NCI-H187 treated with DMSO at 0.1 percent for 48 hours (cell line): ENCODE measurements around the gene ALOX5.
"Not testable (repeated sequence)": the region's sequence is repeated elsewhere in the genome, so short reads cannot be mapped to it uniquely, and the experiment has no call there.

Experiments
- DNase-seq: peaks from one replicate; lab custom pipeline; 2025; lab: John Stamatoyannopoulos, UW

Gene ALOX5

GRCh38 chr10:45468079-45468478 lies 94.1 kb downstream of the ALOX5 start:
- no peak for DNase-seq

- DNase-seq: no peak
These were observed 96.3 kb downstream of the ALOX5 start for GRCh38 chr10:45470098-45471012.

DNA sequence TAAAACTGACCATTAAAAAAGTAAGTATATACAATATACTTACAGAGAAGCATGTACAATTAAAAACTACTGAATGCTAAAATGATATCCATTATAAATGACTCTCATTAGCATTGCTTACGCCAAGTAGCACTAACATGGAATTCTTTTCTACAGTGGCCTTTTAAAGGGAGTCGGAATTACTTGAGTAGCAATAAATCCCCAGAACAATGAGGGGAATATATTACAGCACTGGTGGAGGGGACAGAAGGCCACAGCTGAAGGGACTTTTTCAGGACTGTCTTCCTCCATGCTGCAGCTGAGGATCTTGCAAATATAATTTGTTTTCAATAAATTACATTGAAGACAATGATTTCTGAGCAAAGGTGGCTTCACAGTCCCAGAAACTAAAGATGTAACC lies 97.0 kb downstream of the ALOX5 start:
- DNase-seq: no peak

DNA sequence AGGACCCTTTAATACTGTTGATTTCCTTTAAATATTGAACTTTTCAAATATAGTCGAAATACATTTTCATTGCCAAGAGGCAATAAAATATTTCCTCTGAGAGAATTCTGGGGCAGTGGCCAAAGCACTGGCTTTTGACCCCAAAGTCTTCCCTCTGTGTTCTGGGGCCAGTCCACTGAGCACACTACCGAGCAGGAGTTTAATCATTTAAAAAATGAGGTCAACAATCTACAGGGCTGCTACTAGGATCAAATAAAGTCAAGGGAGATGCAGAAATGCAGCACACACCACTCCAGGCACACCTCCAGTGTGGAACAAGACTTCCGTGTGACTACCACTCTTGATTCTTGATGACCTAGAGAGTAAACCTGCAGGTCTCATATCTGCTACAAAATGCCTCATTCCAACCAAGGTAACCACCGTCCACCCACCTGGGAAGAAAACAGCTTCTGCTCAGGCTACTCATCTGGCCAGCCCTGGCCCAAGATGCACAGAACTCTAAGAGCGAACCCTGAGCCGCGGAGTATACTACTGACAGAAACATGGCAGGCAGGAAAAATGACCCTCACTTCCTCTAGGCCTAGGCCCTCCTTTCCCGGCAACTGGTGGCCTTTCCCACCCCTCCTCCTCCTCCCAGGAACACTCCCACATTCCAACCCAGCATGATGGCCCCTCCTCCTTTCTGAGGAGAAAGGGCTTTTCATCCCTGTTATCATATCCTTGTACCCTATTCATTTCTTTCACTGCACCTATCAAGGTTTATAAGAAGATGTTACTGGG lies 97.7 kb downstream of the ALOX5 start:
- DNase-seq: no peak

GRCh38 chr10:45473126-45473525 lies 99.1 kb downstream of the ALOX5 start:
- no peak for DNase-seq

- no peak for DNase-seq
These were observed 102.5 kb downstream of the ALOX5 start for GRCh38 chr10:45476559-45476958.

DNA sequence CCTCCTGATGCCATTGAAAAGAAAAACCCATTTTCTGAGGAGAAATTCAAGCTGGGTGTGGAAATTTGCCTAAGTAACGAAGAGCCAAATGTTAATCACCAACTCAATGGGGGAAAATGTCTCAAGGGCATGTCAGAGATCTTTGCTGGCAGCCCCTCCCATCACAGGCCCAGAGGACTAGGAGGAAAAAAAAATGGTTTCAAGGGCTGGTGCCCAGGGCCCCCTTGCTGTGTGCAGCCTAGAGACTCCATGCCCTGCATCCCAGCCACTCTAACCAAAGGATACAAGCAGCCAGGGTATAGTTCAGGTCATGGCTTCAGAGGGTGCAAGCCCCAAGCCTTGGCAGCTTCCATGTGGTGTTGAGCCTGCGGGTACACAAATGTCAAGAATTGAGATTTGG lies 106.3 kb downstream of the ALOX5 start:
- no peak for DNase-seq

- DNase-seq: not testable (repeated sequence)
These were observed 107.1 kb downstream of the ALOX5 start for GRCh38 chr10:45481100-45481499.

DNA sequence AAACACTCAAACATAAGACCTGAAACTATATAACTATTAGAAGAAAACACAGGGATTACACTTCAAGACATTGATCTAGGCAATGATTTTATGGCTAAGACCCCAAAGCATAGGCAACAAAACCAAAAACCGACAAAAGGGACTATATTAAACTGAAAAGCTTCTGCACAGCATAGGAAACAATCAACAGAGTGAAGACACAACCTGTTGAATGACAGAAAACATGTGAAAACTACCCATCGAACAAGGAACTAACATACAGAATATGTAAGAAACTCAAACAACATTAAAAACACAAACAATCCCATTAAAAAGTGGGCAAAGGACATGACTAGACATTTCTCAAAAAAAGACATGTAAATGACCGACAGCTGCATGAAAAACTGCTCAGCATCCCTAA lies 109.0 kb downstream of the ALOX5 start:
- DNase-seq: no peak

DNA sequence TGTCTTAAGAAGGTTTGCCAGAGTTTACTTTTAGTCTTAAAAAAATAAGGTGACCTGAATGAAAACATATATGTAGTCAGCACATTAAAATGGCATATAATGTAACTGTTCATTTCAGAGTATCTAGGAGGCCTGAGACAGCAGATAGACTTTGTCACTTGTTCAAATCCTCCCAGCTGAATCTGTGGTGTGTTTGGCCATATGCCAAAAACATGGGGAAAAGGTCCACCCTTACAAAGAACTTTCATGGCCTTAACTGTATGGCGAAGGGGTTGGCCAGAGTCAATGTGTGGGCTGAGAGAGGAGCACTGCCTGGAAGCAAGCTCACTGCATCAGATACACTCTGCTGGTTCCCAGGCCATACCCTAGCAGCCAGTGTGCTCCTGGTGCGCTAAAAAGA lies 113.7 kb downstream of the ALOX5 start:
- DNase-seq: no peak

- no peak for DNase-seq
These were observed 114.3 kb downstream of the ALOX5 start for GRCh38 chr10:45488365-45488764.

GRCh38 chr10:45490277-45490676 lies 116.3 kb downstream of the ALOX5 start:
- DNase-seq: no peak

GRCh38 chr10:45491061-45491460 lies 117.0 kb downstream of the ALOX5 start:
- no peak for DNase-seq
